LNCaP clone FGC (cell line): ENCODE data around the gene WWTR1.

Experiments used
- DNase-seq: peaks from one replicate; pipeline ENCODE4 v3.0.0-alpha.2; 2011; ENCODE audit warnings: low read depth
- H3K4me3 ChIP-seq: 2 replicates; pipeline ENCODE4 v1.5.1; 2011; ENCODE audit warnings: mild to moderate bottlenecking, low read depth, low read length, control low read depth
- CTCF ChIP-seq: IDR thresholded peaks from 2 replicates; pipeline ENCODE4 v1.5.1; 2012; ENCODE audit warnings: mild to moderate bottlenecking; ENCODE audit not compliant: control insufficient read depth, insufficient read depth; ENCODE audit errors: extremely low read depth

The WWTR1 gene

GRCh38 chr3:149589332-149589731 is 68.5 kb downstream of the WWTR1 start:
- no peak overlapping the region for H3K4me3 ChIP-seq

GRCh38 chr3:149588909-149589308 is 68.9 kb downstream of the WWTR1 start:
- DNase-seq, result no peak
- TF ChIP-seq CTCF, result no peak
- H3K4me3 ChIP-seq, result no peak overlapping the region

More at GRCh38 chr3:149589332-149589731, 68.5 kb downstream of the WWTR1 start:
- no peak for TF ChIP-seq CTCF
- no peak for DNase-seq

- no peak for TF ChIP-seq CTCF
- H3K4me3 ChIP-seq, result no peak overlapping the region
- DNase-seq, result no peak
Measured at GRCh38 chr3:149587383-149587782, 70.4 kb downstream of the WWTR1 start.

GRCh38 chr3:149586871-149587270 is 71.0 kb downstream of the WWTR1 start:
- no peak for DNase-seq
- H3K4me3 ChIP-seq, result no peak overlapping the region
- TF ChIP-seq CTCF, result no peak

GRCh38 chr3:149585401-149585726 is 72.5 kb downstream of the WWTR1 start:
- DNase-seq, result no peak
- TF ChIP-seq CTCF, result no peak
- no peak overlapping the region for H3K4me3 ChIP-seq

GRCh38 chr3:149583921-149584635 is 73.7 kb downstream of the WWTR1 start:
- H3K4me3 ChIP-seq, result no peak overlapping the region
- TF ChIP-seq CTCF, result no peak
- DNase-seq, result no peak

GRCh38 chr3:149582395-149582794 is 75.4 kb downstream of the WWTR1 start:
- no peak for DNase-seq
- no peak for TF ChIP-seq CTCF
- H3K4me3 ChIP-seq, result no peak overlapping the region
